ENCODE results near the gene PARVA. TPM values are rescaled to one million over a fixed set of nuclear protein-coding genes. Genes with fewer than 3 reads are reported as not detected.

PARVA gene
- total and polyA plus RNA-seq, 9 of the 15 experiments (the other 6 are each of a cell fraction or from before 2014, with no cell fraction given), result 0.11 TPM; not detected in 8

GRCh38 chr11:12525466-12526055, 148.2 kb downstream of the PARVA start (continued):
- TF ChIP-seq FOXJ3 (CRISPR knock-in tag; IDR thresholded peaks at IDR 0.05) (no peak), BCL6 (CRISPR knock-in tag; IDR thresholded peaks at IDR 0.05) (no peak), MNT (conservative IDR thresholded peaks at IDR 0.05) (no peak), EP300 (IDR thresholded peaks at IDR 0.05; ENCODE audit: low read length) (no peak), CCNT2 (IDR thresholded peaks at IDR 0.05; ENCODE audit: borderline replicate concordance, extremely low read depth, insufficient read length, low read depth, low read length) (no peak), ZNF224 (CRISPR knock-in tag; IDR thresholded peaks at IDR 0.05) (no peak), DIDO1 (tag; IDR thresholded peaks at IDR 0.05; ENCODE audit: low read depth) (no peak), ZNF124 (CRISPR knock-in tag; IDR thresholded peaks at IDR 0.05) (no peak)

- WGBS (ENCODE audit: insufficient coverage, low coverage, missing lambda C conversion rate), result 0% methylated on average over 1 of the region's 1 CpG
- DNase-seq (ENCODE audit: extremely low read depth in 1 of 4, low spot score in 3 of 4) (no peak), FAIRE-seq (no peak), ATAC-seq (no peak)
- Histone ChIP-seq H3K9me3 (replicated peaks; ENCODE audit: control insufficient read depth, insufficient read depth, low read depth, low read length) (no peaks in the 10 kb centered on the region), H3K4me1 (replicated peaks in 1 of 2; ENCODE audit: control insufficient read depth in 2 of 2, insufficient read depth in 2 of 2, low read length in 2 of 2) (no peaks in the 10 kb centered on the region; a peak in 1 of 5 replicates), H3K27me3 (ENCODE audit: control insufficient read depth in 2 of 2, insufficient read depth in 2 of 2, low read length in 2 of 2) (peaks cover 38 to 41% of the 10 kb centered on the region in 2 experiments), H3K9ac (ENCODE audit: insufficient read depth in 1 of 2, low read depth in 2 of 2, low read length in 2 of 2) (no peak overlapping the region), H3K4me2 (ENCODE audit: insufficient read depth, low read length) (no peak overlapping the region), H3K4me3 (no peak overlapping the region), H3K79me2 (ENCODE audit: control insufficient read depth, insufficient read depth, low read length) (no peaks in the 10 kb centered on the region), H2AFZ (ENCODE audit: low read depth, low read length) (no peak overlapping the region), H3K9me1 (ENCODE audit: control insufficient read depth, insufficient read depth, low read length) (no peaks in the 10 kb centered on the region), H3K27ac (ENCODE audit: extremely low read depth, low read depth, low read length) (no peak overlapping the region), H4K20me1 (replicated peaks; ENCODE audit: control insufficient read depth, insufficient read depth, low read length) (no peaks in the 10 kb centered on the region), H3K36me3 (ENCODE audit: control insufficient read depth, insufficient read depth, low read length) (no peaks in the 10 kb centered on the region)
- POLR2A ChIA-PET, result interaction anchor here (0.6 to 0.8 kb wide), 4 partner anchors 10 to 344 kb away, joined by 3 read pairs; no protein-coding TSS in a partner anchor
- CTCF ChIA-PET (ENCODE audit: low intra/inter-chr PET ratio), result no interaction called here
- in situ Hi-C loops (cut with MboI), result no loop called here
- intact Hi-C loops (cut with micrococcal nuclease), result no loop called here
- no TSS peak for BruUV-seq (replicated peaks)
- TF ChIP-seq NBN (IDR thresholded peaks at IDR 0.05; ENCODE audit: low read depth) (no peak), KHSRP (IDR thresholded peaks at IDR 0.05) (no peak), ZNF384 (IDR thresholded peaks at IDR 0.05; ENCODE audit: low read depth, low read length) (no peak), ZNF449 (CRISPR knock-in tag; IDR thresholded peaks at IDR 0.05) (no peak), MITF (IDR thresholded peaks at IDR 0.05) (no peak), ATF4 (CRISPR knock-in tag; IDR thresholded peaks at IDR 0.05) (no peak), WHSC1 (IDR thresholded peaks at IDR 0.05; ENCODE audit: low read length) (no peak), ZNF395 (CRISPR knock-in tag; IDR thresholded peaks at IDR 0.05) (no peak)
Observed at GRCh38 chr11:12526789-12527188, 149.4 kb downstream of the PARVA start.

Measured in K562 (cell line).